MM.1S (cell line): ENCODE results near the gene ESRRA.
A peak's percentile ranks its signal among the peaks of the same experiment; 100 is the strongest.

Source experiments
- DNase-seq: peaks from one replicate; pipeline ENCODE4 v3.0.0-alpha.2; 2015
- H2AFZ ChIP-seq: fragments of 300-600 bp; sonication (generic); 2 replicates; pipeline ENCODE4 v1.6.0; 2016; ENCODE audit warnings: antibody characterized with exemption, low read length
- H3F3A ChIP-seq: fragments of 300-600 bp; sonication (generic); 2 replicates; pipeline ENCODE4 v1.6.1; 2016; ENCODE audit warnings: mild to moderate bottlenecking, antibody characterized with exemption, low read length, moderate library complexity, mixed read lengths; ENCODE audit not compliant: insufficient read depth
- H3K27ac ChIP-seq: fragments of 300-600 bp; sonication (generic); 2 replicates; pipeline ENCODE4 v1.5.1; 2016; ENCODE audit warnings: mild to moderate bottlenecking, low read length
- H3K27me3 ChIP-seq: fragments of 300-600 bp; sonication (generic); replicated peaks from 2 replicates; pipeline ENCODE4 v1.6.0; 2016; ENCODE audit warnings: low read length; ENCODE audit not compliant: insufficient read depth
- H3K36me3 ChIP-seq: fragments of 300-600 bp; sonication (generic); replicated peaks from 2 replicates; pipeline ENCODE4 v1.6.1; 2016; ENCODE audit warnings: mild to moderate bottlenecking, low read length, mixed read lengths; ENCODE audit not compliant: insufficient read depth
- H3K4me1 ChIP-seq: fragments of 300-600 bp; sonication (generic); 2 replicates; pipeline ENCODE4 v1.6.1; 2016; ENCODE audit warnings: low read length, mixed read lengths
- H3K4me2 ChIP-seq: fragments of 300-600 bp; sonication (generic); 2 replicates; pipeline ENCODE4 v1.6.0; 2016; ENCODE audit warnings: low read depth, low read length
- H3K4me3 ChIP-seq: fragments of 300-600 bp; sonication (generic); 2 replicates; pipeline ENCODE4 v1.5.1; 2016; ENCODE audit warnings: low read length, mixed read lengths
- H3K79me2 ChIP-seq: fragments of 300-600 bp; sonication (generic); 2 replicates; pipeline ENCODE4 v1.6.1; 2016; ENCODE audit warnings: mixed run types, low read length, mixed read lengths
- H3K9ac ChIP-seq: fragments of 300-600 bp; sonication (generic); 2 replicates; pipeline ENCODE4 v1.6.1; 2016; ENCODE audit warnings: low read length, mixed read lengths
- H3K9me2 ChIP-seq: fragments of 300-600 bp; sonication (generic); replicated peaks from 2 replicates; pipeline ENCODE4 v1.6.1; 2016; ENCODE audit warnings: mild to moderate bottlenecking, low read length, mixed read lengths; ENCODE audit not compliant: insufficient read depth
- H3K9me3 ChIP-seq: fragments of 300-600 bp; sonication (generic); replicated peaks from 2 replicates; pipeline ENCODE4 v1.6.1; 2016; ENCODE audit warnings: mild to moderate bottlenecking, low read length, mixed read lengths; ENCODE audit not compliant: insufficient read depth
- H4K20me1 ChIP-seq: fragments of 300-600 bp; sonication (generic); 2 replicates; pipeline ENCODE4 v1.6.1; 2016; ENCODE audit warnings: mild to moderate bottlenecking, low read length, moderate library complexity, mixed read lengths; ENCODE audit not compliant: insufficient read depth
- EZH2 ChIP-seq: fragments of 300-600 bp; sonication (generic); optimal IDR thresholded peaks from 2 replicates; pipeline ENCODE3; 2017; ENCODE audit warnings: low read depth, mild to moderate bottlenecking, antibody characterized with exemption, low read length, mixed read lengths
- EZH2phosphoT487 ChIP-seq: fragments of 300-600 bp; sonication (generic); IDR thresholded peaks from 2 replicates; pipeline ENCODE4 v1.6.1; 2018; ENCODE audit warnings: antibody characterized with exemption, low read length
- TF ChIP-seq, protein P1 (sequence below): fragments of 300-600 bp; sonication (generic); IDR thresholded peaks from 2 replicates; pipeline ENCODE4 v1.5.1; 2016; ENCODE audit warnings: antibody characterized with exemption, low read length, mixed read lengths

The ESRRA gene

GRCh38 chr11:64357446-64357845, 52.1 kb downstream of the ESRRA start:
- Histone ChIP-seq H3K27ac (no peak overlapping the region), H2AFZ (no peak overlapping the region), H3K4me2 (no peak overlapping the region), H3K9ac (no peak overlapping the region), H3K79me2 (peaks cover 13% of the 10 kb centered on the region), H3K4me3 (no peak overlapping the region), H3K36me3 (no peaks in the 10 kb centered on the region; the same call in 1 of the 2 replicates), H3K4me1 (peaks cover 13% of the 10 kb centered on the region), H3F3A (no peaks in the 10 kb centered on the region), H4K20me1 (no peaks in the 10 kb centered on the region), H3K9me2 (no peaks in the 10 kb centered on the region), H3K27me3 (no peaks in the 10 kb centered on the region), H3K9me3 (no peaks in the 10 kb centered on the region)
- TF ChIP-seq EZH2phosphoT487: no peak
- TF ChIP-seq, protein P1, sequence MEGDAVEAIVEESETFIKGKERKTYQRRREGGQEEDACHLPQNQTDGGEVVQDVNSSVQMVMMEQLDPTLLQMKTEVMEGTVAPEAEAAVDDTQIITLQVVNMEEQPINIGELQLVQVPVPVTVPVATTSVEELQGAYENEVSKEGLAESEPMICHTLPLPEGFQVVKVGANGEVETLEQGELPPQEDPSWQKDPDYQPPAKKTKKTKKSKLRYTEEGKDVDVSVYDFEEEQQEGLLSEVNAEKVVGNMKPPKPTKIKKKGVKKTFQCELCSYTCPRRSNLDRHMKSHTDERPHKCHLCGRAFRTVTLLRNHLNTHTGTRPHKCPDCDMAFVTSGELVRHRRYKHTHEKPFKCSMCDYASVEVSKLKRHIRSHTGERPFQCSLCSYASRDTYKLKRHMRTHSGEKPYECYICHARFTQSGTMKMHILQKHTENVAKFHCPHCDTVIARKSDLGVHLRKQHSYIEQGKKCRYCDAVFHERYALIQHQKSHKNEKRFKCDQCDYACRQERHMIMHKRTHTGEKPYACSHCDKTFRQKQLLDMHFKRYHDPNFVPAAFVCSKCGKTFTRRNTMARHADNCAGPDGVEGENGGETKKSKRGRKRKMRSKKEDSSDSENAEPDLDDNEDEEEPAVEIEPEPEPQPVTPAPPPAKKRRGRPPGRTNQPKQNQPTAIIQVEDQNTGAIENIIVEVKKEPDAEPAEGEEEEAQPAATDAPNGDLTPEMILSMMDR: no peak
- TF ChIP-seq EZH2: no peak
- no peak for DNase-seq

GRCh38 chr11:64357904-64358535, 52.7 kb downstream of the ESRRA start:
- TF ChIP-seq EZH2: no peak
- TF ChIP-seq, protein P1: no peak
- TF ChIP-seq EZH2phosphoT487: no peak
- peaks cover 13% of the 10 kb centered on the region for H3K4me1 ChIP-seq
- H3K4me2 ChIP-seq: peak overlapping the region; percentile 98
- H3K79me2 ChIP-seq: peaks cover 13% of the 10 kb centered on the region
- no peak overlapping the region; the same call in 1 of the 2 replicates for H2AFZ ChIP-seq
- no peak overlapping the region for H3K27ac ChIP-seq
- no peaks in the 10 kb centered on the region for H3K27me3 ChIP-seq
- H3K4me3 ChIP-seq: peak overlapping the region; percentile 61
- H3K9me2 ChIP-seq: no peaks in the 10 kb centered on the region
- H3K36me3 ChIP-seq: no peaks in the 10 kb centered on the region; the same call in 1 of the 2 replicates
- DNase-seq: no peak
- no peaks in the 10 kb centered on the region for H4K20me1 ChIP-seq
- peak overlapping the region; percentile 66; the same call in 1 of the 2 replicates for H3K9ac ChIP-seq
- H3K9me3 ChIP-seq: no peaks in the 10 kb centered on the region
- H3F3A ChIP-seq: no peaks in the 10 kb centered on the region

DNA sequence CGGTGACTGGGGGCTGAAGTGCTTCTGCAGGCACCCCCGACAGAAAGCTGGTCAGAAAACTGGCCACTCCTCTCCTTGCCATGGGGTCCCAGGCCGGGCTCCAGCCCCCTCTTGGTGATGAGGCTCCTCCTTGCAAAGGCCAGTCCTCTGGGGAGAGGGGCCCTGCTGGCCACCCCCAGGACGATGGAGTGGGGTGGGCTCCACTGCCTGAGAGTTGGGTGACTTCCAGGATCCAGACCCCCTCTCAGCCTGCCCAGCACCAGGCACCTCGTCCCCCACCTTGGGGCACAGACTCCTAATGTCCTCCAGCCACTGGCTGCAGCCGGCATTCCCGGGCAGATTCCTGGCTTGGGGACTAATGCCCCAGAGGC, 53.2 kb downstream of the ESRRA start:
- Histone ChIP-seq H2AFZ (peak overlapping the region; percentile 88), H3K79me2 (peaks cover 13% of the 10 kb centered on the region), H3K27ac (no peak overlapping the region), H3K4me1 (peaks cover 13% of the 10 kb centered on the region), H4K20me1 (no peaks in the 10 kb centered on the region), H3K36me3 (no peaks in the 10 kb centered on the region; the same call in 1 of the 2 replicates), H3K4me2 (peak overlapping the region; percentile 98), H3K9me2 (no peaks in the 10 kb centered on the region), H3K4me3 (peak overlapping the region; percentile 61), H3K9ac (peak overlapping the region; percentile 66; the same call in 1 of the 2 replicates), H3F3A (no peaks in the 10 kb centered on the region), H3K9me3 (no peaks in the 10 kb centered on the region), H3K27me3 (no peaks in the 10 kb centered on the region)
- DNase-seq: no peak
- TF ChIP-seq, protein P1: no peak
- TF ChIP-seq EZH2 (no peak), EZH2phosphoT487 (no peak)
